GM12878 (cell line): ENCODE data around the gene FBF1.

Experiments
- CREB1 ChIP-seq: IDR thresholded peaks from 2 replicates; pipeline ENCODE4 v1.6.1; 2012; ENCODE audit warnings: low read depth, mild to moderate bottlenecking, inconsistent platforms
- NFYB ChIP-seq: IDR thresholded peaks from 2 replicates; pipeline ENCODE4 v1.6.1; 2011; ENCODE audit warnings: low read depth, mild to moderate bottlenecking, low read length, improper control_type of control experiment, moderate library complexity; ENCODE audit not compliant: insufficient read depth
- POLR2AphosphoS5 ChIP-seq: IDR thresholded peaks from 2 replicates; pipeline ENCODE4 v1.6.1; 2011; ENCODE audit warnings: mild to moderate bottlenecking, low read length, inconsistent platforms
- SUPT20H ChIP-seq: IDR thresholded peaks from 2 replicates; pipeline ENCODE4 v1.6.1; 2011; ENCODE audit warnings: low read depth, mild to moderate bottlenecking, low read length, moderate library complexity, borderline replicate concordance; ENCODE audit not compliant: control insufficient read depth
- ZNF384 ChIP-seq: IDR thresholded peaks from 2 replicates; pipeline ENCODE4 v1.6.1; 2012; ENCODE audit warnings: low read depth, mild to moderate bottlenecking, low read length, improper control_type of control experiment, borderline replicate concordance
- TF ChIP-seq, protein P1 (sequence below), 3 experiments: IDR thresholded peaks in 2 of 3; conservative IDR thresholded peaks in 1 of 3; 2 replicates each; pipeline ENCODE4 v1.5.1; 2011; ENCODE audit warnings: low read depth in 3 of 3, low read length in 3 of 3, mild to moderate bottlenecking in 3 of 3, control low read depth in 2 of 3, moderate library complexity in 2 of 3, inconsistent platforms in 1 of 3, mixed read lengths in 1 of 3; ENCODE audit not compliant: control insufficient read depth in 2 of 3, insufficient read depth in 1 of 3; ENCODE audit errors: extremely low read depth in 1 of 3
- TF ChIP-seq, protein P2 (sequence below): fragments of 450-650 bp; IDR thresholded peaks from 2 replicates; pipeline ENCODE4 v1.6.1; 2017; ENCODE audit warnings: borderline replicate concordance

GRCh38 chr17:75895370-75896155 is 45.3 kb downstream of the FBF1 start:
- TF ChIP-seq, protein P1, sequence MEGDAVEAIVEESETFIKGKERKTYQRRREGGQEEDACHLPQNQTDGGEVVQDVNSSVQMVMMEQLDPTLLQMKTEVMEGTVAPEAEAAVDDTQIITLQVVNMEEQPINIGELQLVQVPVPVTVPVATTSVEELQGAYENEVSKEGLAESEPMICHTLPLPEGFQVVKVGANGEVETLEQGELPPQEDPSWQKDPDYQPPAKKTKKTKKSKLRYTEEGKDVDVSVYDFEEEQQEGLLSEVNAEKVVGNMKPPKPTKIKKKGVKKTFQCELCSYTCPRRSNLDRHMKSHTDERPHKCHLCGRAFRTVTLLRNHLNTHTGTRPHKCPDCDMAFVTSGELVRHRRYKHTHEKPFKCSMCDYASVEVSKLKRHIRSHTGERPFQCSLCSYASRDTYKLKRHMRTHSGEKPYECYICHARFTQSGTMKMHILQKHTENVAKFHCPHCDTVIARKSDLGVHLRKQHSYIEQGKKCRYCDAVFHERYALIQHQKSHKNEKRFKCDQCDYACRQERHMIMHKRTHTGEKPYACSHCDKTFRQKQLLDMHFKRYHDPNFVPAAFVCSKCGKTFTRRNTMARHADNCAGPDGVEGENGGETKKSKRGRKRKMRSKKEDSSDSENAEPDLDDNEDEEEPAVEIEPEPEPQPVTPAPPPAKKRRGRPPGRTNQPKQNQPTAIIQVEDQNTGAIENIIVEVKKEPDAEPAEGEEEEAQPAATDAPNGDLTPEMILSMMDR (IDR thresholded peaks at IDR 0.05 in 2 of 3, conservative IDR thresholded peaks at IDR 0.05 in 1 of 3; ENCODE audit: control insufficient read depth in 2 of 3, extremely low read depth in 1 of 3, insufficient read depth in 1 of 3, low read depth in 3 of 3, low read length in 3 of 3): peak; percentile 14 to 42 (median 41); a peak in 4 of 6 replicates
- TF ChIP-seq SUPT20H (no peak), POLR2AphosphoS5 (no peak), CREB1 (no peak), ZNF384 (no peak), NFYB (no peak)
- TF ChIP-seq, protein P2, sequence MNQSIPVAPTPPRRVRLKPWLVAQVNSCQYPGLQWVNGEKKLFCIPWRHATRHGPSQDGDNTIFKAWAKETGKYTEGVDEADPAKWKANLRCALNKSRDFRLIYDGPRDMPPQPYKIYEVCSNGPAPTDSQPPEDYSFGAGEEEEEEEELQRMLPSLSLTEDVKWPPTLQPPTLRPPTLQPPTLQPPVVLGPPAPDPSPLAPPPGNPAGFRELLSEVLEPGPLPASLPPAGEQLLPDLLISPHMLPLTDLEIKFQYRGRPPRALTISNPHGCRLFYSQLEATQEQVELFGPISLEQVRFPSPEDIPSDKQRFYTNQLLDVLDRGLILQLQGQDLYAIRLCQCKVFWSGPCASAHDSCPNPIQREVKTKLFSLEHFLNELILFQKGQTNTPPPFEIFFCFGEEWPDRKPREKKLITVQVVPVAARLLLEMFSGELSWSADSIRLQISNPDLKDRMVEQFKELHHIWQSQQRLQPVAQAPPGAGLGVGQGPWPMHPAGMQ: no peak
